Islet of Langerhans (tissue), 1 donor: Measurements from ENCODE around the gene SNTA1.
"Not testable (repeated sequence)": the region's sequence is repeated elsewhere in the genome, so short reads cannot be mapped to it uniquely, and the experiment has no call there.

Experiments used
- FAIRE-seq: peaks from one replicate; lab custom pipeline; 2011; peaks lifted over from hg19 to GRCh38; lab: Jason Lieb, UNC

The SNTA1 gene

DNA sequence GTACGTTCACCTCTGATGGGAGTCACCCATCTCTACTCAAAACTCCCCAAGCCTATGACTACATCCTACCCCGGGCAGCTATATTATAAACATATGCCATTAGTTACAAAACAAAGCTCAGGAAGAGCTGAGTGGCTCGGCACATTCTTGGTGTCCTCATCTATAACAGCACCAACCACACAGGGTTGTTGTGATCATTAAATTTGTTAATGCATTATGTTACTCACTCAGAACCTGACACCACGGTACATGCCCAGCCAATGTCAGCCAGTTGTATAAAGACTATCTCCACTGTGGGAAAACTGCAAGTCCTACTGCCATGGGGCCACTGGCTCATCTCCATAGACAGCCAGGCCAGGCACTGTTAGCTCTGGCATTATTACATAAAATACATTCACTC, 50.0 kb downstream of the SNTA1 start:
- FAIRE-seq = no peak

DNA sequence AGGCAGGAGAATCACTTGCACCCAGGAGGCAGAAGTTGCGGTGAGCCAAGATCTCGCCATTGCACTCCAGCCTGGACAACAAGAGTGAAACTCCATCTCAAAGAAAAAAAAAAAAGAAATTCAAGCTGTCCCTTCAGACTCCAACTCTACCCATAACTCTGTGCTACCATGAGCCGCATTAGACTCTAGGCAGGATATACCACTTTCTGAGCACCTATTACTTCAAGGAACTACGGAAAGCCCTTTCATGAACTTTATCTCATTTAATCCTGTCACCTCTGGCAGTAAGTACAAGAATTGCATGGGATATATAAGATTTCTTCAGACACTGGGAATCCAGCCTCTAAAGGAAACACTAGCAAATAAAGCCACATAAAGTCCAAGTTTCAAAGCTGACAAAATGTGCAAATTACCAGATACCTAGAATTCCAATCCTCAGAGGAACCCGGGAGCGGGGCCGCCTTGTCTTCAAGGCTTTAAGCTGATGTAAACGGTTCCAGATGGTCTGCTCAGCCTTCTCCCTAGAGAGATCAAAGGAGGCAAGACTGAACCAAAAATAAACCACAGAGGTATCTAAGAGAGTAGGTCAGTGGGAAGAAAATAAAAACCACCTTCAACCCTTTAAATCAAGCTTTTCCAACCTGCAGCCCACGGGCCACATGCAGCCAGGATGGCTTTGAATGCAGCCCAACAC, 51.7 kb downstream of the SNTA1 start:
- no peak for FAIRE-seq

DNA sequence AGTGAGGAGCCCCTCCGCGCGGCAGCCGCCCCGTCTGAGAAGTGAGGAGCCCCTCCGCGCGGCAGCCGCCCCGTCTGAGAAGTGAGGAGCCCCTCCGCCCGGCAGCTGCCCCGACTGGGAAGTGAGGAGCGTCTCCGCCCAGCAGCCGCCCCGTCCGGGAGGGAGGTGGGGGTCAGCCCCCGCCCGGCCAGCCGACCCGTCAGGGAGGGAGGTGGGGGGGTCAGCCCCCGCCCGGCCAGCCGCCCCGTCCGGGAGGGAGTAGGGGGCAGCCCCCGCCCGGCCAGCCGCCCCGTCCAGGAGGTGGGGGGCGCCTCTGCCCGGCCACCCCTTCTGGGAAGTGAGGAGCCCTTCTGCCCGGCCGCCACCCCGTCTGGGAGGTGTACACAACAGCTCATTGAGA, 54.2 kb downstream of the SNTA1 start:
- not testable (repeated sequence) for FAIRE-seq

DNA sequence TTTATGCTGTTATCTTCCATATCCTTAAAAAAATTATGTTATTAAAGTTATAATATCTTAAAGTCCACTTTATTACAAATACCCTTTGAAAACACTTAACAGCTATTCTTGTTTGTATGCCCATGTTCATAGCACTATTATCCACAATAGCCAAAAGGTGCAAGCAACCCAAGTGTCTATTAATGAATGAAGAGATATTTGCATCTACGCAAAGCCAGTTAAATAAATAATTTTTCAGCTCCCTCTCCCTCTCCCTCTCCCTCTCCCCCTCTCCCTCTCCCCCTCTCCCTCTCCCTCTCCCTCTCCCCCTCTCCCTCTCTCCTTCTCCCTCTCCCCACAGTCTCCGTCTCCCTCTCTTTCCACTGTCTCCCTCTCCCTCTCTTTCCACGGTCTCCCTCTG, 55.3 kb downstream of the SNTA1 start:
- FAIRE-seq = no peak

DNA sequence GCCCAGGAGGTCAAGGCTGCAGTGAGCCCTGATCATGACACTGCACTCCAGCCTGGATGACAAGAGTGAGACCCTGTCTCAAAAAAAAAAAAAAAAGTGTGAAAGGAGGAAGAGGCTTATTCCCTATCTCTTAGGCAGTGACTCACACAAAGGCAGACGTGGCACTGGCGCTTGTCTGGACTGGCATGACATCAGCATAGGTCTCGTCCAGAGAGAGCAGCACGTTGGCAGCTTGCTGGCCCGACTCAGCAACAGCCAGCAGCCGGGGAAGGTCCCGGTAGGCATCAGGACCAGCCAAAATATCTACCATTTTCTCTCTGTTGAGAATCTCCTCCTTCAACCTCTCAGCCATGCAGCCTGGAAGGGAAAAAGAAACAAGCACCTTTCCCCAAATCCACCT, 56.4 kb downstream of the SNTA1 start:
- no peak for FAIRE-seq

DNA sequence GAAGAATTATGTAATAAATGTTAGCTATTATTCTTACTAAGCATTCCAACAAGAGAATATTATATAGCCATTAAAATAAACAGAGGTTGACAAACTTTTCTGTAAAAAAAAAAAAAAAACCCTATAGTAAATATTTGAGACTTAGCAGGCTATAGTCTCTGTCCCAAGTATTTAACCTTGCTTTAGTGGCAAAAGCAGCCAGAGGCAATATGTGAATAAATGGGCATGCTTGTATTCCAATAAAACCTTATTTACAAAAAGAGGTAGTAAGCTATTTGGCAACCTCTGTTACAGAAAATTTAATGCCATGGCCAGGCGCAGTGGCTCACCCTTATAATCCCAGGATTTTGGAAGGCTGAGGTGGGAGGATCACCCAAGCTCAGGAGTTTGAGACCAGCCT, 56.9 kb downstream of the SNTA1 start:
- no peak for FAIRE-seq

DNA sequence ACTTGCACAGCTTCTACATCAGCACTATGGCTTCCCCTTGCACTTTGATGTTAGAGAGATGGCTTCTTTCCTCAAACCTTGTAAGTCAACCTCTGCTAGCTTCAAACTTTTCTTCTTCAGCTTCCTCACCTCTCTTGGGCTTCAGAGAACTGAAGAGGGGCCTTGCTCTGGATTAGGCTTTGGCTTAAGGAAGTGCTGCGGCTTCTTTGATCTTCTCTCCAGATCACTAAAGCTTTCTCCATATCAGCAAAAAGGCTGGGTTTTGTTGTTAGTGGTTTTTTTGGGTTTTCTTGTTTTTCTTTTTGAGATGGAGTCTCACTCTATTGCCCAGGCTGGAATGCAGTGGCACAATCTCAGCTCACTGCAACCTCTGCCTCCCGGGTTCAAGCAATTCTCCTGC, 66.2 kb downstream of the SNTA1 start:
- FAIRE-seq = no peak

DNA sequence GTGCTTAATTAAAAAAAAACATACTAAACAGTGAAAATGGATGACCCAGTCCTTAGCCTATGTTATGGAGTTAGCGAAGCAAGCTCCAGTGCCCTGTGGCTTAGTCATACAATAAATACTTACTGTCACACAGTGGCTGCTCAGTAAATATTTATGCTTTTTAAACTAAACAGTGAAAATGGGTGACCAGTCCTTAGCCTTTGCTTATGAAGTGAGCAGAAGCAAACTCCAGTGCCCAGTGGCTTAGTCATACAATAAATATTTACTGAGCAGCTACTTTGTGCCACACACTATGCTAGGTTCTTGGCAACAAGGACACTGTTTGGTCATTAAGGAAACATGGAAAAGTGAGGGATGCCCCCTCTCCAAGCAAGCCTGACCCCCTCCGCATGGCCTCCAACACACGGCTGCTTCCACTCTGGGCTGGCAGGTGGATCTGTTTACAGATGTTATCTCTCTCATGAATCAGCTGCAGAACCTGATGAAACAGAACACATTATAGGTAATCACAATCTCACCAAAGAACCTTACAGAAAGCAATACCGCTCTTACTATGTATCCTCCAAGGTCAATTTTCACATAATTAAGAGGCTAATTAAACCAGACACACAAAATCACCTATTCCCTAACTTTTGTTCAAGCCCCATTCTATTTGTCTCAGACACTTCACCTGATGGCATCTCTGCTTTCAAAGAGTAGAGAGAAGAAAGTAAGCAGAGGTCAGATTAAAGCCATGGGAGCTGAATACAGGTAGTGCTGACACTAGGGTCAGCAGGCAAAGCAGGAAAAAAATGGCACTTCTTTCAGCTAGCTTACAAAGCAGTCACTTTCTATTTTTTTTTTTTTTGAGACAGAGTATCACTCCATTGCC, 69.6 kb downstream of the SNTA1 start:
- peak; percentile 99 for FAIRE-seq

DNA sequence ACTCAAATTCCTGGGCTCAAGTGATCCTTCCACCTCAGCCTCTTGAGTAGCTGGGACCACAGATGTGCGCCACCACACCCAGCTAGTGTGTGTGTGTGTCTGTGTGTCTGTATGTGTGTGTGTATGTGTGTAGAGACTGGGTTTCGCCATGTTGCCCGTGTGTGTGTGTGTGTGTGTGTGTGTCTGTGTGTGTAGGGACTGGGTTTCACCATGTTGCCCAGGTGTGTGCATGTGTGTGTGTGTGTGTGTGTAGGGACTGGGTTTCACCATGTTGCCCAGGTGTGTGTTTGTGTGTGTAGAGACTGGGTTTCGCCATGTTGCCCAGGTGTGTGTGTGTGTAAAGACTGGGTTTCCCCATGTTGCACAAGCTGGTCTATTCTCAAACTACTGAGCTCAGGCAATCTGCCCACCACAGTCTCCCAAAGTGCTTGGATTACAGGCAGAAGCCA, 70.5 kb downstream of the SNTA1 start:
- FAIRE-seq = no peak

DNA sequence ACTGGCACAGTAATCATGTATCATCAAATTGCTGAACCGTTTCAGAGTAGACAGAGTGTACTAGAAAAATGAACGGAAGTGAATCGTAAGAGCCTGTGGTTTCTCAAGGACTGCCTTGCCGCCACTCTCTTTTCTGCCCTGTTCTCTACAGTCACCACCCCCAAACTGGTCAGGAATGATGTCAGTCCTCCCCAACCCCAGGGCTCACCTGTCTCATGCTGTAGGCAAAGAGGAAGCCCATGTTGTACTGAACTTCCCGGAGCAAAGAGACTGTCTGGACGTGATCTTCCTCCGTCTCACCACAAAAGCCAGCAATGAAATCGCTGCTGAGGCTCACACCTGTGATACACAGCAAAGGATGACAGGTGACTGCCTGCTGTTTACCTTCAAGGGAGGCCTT, 73.3 kb downstream of the SNTA1 start:
- no peak for FAIRE-seq

DNA sequence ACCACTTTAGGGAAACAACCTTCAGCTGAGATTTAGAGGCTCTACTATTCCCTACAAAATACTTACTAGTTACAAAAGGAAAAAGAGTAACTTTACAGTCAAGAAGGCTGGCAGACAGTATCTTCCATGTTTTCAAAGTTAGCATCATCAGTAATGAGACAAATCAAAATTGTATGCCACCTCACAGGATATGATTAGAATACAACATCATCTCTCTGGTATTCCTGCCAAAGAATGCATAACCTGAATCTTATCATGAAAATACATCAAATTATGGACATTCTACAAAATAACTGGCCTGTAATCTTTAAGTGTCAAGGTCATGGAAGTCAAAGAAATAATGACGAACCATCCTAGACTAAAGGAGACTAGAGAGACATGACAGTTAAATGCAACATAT, 80.7 kb downstream of the SNTA1 start:
- FAIRE-seq = no peak

DNA sequence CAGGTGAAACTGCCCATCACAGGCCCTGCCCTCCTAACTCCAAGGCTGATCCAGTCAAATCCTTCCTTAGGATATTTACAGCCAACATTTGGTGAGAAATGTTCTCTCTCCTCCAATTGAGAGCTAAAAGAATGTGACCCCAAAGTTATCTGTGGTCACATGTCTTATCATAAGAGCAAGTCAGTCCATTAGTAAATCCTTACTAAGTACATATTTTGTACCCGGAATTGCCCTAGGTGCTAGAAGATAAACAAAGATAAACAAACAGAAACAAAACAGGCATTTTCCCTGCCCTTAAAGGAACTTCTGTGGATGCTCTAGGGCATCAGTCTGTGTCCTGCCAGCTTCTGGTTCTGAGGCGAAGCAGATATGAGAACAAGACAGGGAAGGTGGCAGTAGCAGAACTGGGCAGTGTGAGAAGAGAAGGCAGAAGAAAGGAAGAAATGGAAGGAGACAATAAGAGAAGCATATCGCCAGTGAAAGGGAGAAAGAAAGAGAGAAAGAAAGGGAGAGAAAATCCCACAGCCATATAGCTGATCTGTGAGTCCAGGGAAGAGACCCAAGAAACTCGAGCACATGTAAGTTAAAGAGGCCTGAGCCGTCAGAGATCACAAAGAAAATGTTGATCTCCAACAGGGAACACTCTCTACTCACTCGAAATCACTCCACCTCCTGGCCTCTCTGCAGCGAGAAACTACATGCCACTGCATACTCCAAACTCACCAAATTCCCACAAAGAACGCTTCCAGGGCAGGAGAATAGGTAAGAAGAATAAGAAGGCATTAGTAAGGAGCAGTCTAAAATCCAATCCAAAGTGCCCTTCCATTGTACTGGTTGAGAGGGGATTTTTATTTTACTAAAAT, 83.9 kb downstream of the SNTA1 start:
- FAIRE-seq = no peak
